Sigmoid colon (tissue), 7 donors: ENCODE results near the gene ACO2. TPM values are rescaled to one million over a fixed set of nuclear protein-coding genes. Genes with fewer than 3 reads are reported as not detected.
A peak's percentile ranks its signal among the peaks of the same experiment; 100 is the strongest.

ENCODE experiments used
- DNase-seq: peaks from one replicate; pipeline ENCODE4 v3.0.0-alpha.2; 2019
- H3K27ac ChIP-seq, 4 donors: fragments of 200-600 bp; sonication (generic); one replicate each; pipeline ENCODE4 v1.5.1; 2016 to 2019; ENCODE audit warnings: mild to moderate bottlenecking in 1 of 4
- H3K27me3 ChIP-seq, 3 donors: fragments of 200-600 bp; sonication (generic); one replicate each; pipeline ENCODE4 v1.5.1; 2019; ENCODE audit warnings: mild to moderate bottlenecking in 1 of 3
- H3K36me3 ChIP-seq, 4 donors: fragments of 200-600 bp; sonication (generic); one replicate each; pipeline ENCODE4 v1.5.1; 2016 to 2019
- H3K4me1 ChIP-seq, 4 donors: fragments of 200-600 bp; sonication (generic); one replicate each; pipeline ENCODE4 v1.5.1; 2017 to 2019
- H3K4me3 ChIP-seq, 4 donors: fragments of 200-600 bp; sonication (generic); one replicate each; pipeline ENCODE4 v1.5.1; 2017 to 2019; ENCODE audit warnings: mild to moderate bottlenecking in 2 of 4, moderate library complexity in 1 of 4
- H3K9me3 ChIP-seq, 4 donors: fragments of 200-600 bp in 3 of 4; sonication (generic) in 3 of 4; one replicate each; pipeline versions ENCODE4 v1.5.1 to v1.6.1; 2013 to 2019
- EP300 ChIP-seq, 4 donors: sonication (generic); formaldehyde crosslinking; IDR thresholded peaks; one replicate each; pipeline ENCODE4 v1.6.1; 2017; ENCODE audit warnings: antibody characterized with exemption in 4 of 4
- POLR2A ChIP-seq, 2 donors: fragments of 450-650 bp; IDR thresholded peaks; one replicate each; pipeline ENCODE4 v1.6.1; 2016; ENCODE audit warnings: antibody characterized with exemption in 2 of 2, mild to moderate bottlenecking in 2 of 2, moderate library complexity in 2 of 2
- POLR2AphosphoS5 ChIP-seq, 4 donors: sonication (generic); formaldehyde crosslinking; IDR thresholded peaks; one replicate each; pipeline ENCODE4 v1.6.1; 2017; ENCODE audit warnings: antibody characterized with exemption in 4 of 4
- WGBS, 2 donors: extraction: QIAGEN DNeasy Blood & Tissue Kit; methylation state at CpG; one replicate each; pipeline ENCODE4 v1.1.7; 2013; 5-methylcytosine and 5-hydroxymethylcytosine counted together
- intact Hi-C: fragments of 100-400 bp; cut with DNase I; formaldehyde crosslinking; loops from one replicate; pipeline ENCODE4 v1.15.1; 2023
- polyA plus RNA-seq, 3 donors: library from polyadenylated mRNA; stranded (reverse); fragments of 200-250 nt; gene quantifications; one replicate each; pipeline ENCODE4 v1.2.3, GENCODE V29; 2013
- total RNA-seq, 4 donors: library from RNA; depleted of rRNA; stranded (reverse); fragments of >200 nt; gene quantifications; one replicate each; pipeline ENCODE4 v1.1.0, GENCODE V29; 2016
- TF ChIP-seq, protein P1 (sequence below), 4 experiments: fragments of 450-650 bp in 3 of 4; fragments of 200-600 bp in 1 of 4; IDR thresholded peaks; one replicate each; pipeline ENCODE4 v1.5.1; 2016 to 2019; ENCODE audit warnings: antibody characterized with exemption in 4 of 4, mild to moderate bottlenecking in 3 of 4, moderate library complexity in 2 of 4
- donor health status: healthy with polysubstance abuse.
- donor health status: Bipolar disorder and iron deficiency.
- donor health status: healthy.

ACO2 gene
- total and polyA plus RNA-seq, 7 donors, result 67.3 to 157 (median 90.3) TPM

DNA sequence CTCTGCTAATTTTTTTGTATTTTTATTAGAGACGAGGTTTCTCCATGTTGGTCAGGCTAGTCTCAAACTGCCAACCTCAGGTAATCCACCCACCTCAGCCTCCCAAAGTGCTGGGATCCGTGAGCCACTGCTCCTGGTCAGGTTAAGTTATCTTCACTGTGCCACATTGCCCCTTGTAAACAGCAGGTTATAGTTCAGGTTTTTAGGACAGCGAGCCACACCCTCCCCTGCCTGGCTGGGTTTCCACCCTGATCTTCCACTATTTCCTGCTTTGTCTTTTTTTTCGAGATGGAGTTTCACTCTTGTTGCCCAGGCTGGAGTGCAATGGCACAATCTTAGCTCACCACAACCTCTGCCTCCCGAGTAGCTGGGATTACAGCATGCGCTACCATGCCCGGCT, 16.1 kb downstream of the ACO2 start:
- TF ChIP-seq POLR2A (IDR thresholded peaks at IDR 0.05), result no peak
- TF ChIP-seq, protein P1, sequence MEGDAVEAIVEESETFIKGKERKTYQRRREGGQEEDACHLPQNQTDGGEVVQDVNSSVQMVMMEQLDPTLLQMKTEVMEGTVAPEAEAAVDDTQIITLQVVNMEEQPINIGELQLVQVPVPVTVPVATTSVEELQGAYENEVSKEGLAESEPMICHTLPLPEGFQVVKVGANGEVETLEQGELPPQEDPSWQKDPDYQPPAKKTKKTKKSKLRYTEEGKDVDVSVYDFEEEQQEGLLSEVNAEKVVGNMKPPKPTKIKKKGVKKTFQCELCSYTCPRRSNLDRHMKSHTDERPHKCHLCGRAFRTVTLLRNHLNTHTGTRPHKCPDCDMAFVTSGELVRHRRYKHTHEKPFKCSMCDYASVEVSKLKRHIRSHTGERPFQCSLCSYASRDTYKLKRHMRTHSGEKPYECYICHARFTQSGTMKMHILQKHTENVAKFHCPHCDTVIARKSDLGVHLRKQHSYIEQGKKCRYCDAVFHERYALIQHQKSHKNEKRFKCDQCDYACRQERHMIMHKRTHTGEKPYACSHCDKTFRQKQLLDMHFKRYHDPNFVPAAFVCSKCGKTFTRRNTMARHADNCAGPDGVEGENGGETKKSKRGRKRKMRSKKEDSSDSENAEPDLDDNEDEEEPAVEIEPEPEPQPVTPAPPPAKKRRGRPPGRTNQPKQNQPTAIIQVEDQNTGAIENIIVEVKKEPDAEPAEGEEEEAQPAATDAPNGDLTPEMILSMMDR (IDR thresholded peaks at IDR 0.05), result no peak
- no peak for TF ChIP-seq EP300 (IDR thresholded peaks at IDR 0.05)
- TF ChIP-seq POLR2AphosphoS5 (IDR thresholded peaks at IDR 0.05), result no peak
- 18 to 63% methylated on average over 7 of the region's 7 CpGs for WGBS, 2 donors

GRCh38 chr22:41487037-41487935, 18.4 kb downstream of the ACO2 start:
- WGBS, 2 donors, result 57 to 81% methylated on average over 8 of the region's 8 CpGs
- Histone ChIP-seq H3K9me3 (no peaks in the 10 kb centered on the region), H3K27ac (peak overlapping the region; percentile 24 to 86 (median 60)), H3K4me3 (no peak overlapping the region), H3K27me3 (no peaks in the 10 kb centered on the region), H3K4me1 (peaks cover 0 to 78% (median 59%) of the 10 kb centered on the region in 4 donors), H3K36me3 (no peaks in the 10 kb centered on the region)
- TF ChIP-seq POLR2A (IDR thresholded peaks at IDR 0.05) (no peak), POLR2AphosphoS5 (IDR thresholded peaks at IDR 0.05) (peak in 2 of 4 donors; percentile 53 to 62), EP300 (IDR thresholded peaks at IDR 0.05) (peak in 1 of 4 donors; percentile 58)
- TF ChIP-seq, protein P1 (IDR thresholded peaks at IDR 0.05), result no peak
- intact Hi-C loops, result no loop called here
- DNase-seq, result no peak

More for the DNA sequence above, 16.1 kb downstream of the ACO2 start:
- H3K27me3 ChIP-seq, result no peaks in the 10 kb centered on the region
- no peaks in the 10 kb centered on the region for H3K36me3 ChIP-seq
- H3K4me3 ChIP-seq, result no peak overlapping the region
- peak overlapping the region in 1 of 4 donors; percentile 86 for H3K27ac ChIP-seq
- intact Hi-C loops, result no loop called here
- H3K9me3 ChIP-seq, result no peaks in the 10 kb centered on the region
- peaks cover 0 to 78% (median 59%) of the 10 kb centered on the region in 4 donors for H3K4me1 ChIP-seq
- DNase-seq, result no peak

- intact Hi-C loops, result no loop called here
- Histone ChIP-seq H3K9me3 (no peaks in the 10 kb centered on the region), H3K4me1 (peaks cover 0 to 78% (median 59%) of the 10 kb centered on the region in 4 donors), H3K27me3 (no peaks in the 10 kb centered on the region), H3K27ac (peak overlapping the region in 2 of 4 donors; percentile 19 to 86), H3K36me3 (no peaks in the 10 kb centered on the region), H3K4me3 (no peak overlapping the region)
- no peak for TF ChIP-seq POLR2A (IDR thresholded peaks at IDR 0.05)
- no peak for TF ChIP-seq EP300 (IDR thresholded peaks at IDR 0.05)
- TF ChIP-seq POLR2AphosphoS5 (IDR thresholded peaks at IDR 0.05), result no peak
- TF ChIP-seq, protein P1 (IDR thresholded peaks at IDR 0.05), result no peak
- DNase-seq, result no peak
- WGBS, 2 donors, result 81 to 91% methylated on average over 4 of the region's 4 CpGs
Observed at GRCh38 chr22:41488076-41488475, 19.2 kb downstream of the ACO2 start.

DNA sequence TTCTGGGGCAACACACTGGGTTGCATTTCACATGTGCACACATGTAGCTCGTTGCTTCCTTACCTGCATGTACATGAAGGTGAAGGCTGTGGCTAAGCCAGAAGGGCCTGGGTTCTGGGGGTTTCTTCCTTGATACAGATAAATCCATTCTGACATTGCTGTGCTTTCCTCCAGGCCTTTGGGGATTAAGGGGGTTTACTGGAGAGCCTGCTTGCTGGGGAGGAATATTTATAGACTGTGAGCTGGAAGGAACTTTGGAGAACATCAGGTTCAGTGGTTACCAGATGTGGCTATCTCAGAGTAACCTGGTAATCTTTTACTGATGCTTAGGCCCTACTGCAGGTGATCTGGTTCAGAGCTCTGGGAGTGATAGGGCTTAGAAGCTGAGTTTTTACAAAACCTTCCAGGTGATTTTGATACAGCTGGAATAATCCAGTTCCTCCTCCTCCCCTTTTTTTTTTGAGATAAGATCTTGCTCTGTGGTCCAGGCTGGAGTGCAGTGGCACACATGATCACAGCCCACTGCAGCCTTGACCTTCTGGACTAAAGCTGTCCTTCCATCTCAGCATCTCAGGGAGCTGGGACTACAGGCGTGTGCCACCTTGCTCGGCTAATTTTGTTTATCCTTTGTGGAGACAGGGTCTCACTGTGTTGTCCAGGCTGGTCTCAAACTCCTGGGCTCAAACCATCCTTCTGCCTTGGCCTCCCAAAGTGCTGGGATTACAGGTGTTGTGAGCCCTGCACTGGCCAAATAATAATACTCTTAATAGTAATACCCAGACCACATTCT, 19.9 kb downstream of the ACO2 start:
- peak overlapping the region in 2 of 4 donors; percentile 19 to 86 for H3K27ac ChIP-seq
- no peaks in the 10 kb centered on the region for H3K36me3 ChIP-seq
- H3K4me3 ChIP-seq, result no peak overlapping the region
- H3K27me3 ChIP-seq, result no peaks in the 10 kb centered on the region
- DNase-seq, result no peak
- H3K9me3 ChIP-seq, result no peaks in the 10 kb centered on the region
- TF ChIP-seq POLR2AphosphoS5 (IDR thresholded peaks at IDR 0.05) (no peak), EP300 (IDR thresholded peaks at IDR 0.05) (no peak), POLR2A (IDR thresholded peaks at IDR 0.05) (no peak)
- TF ChIP-seq, protein P1 (IDR thresholded peaks at IDR 0.05), result no peak
- intact Hi-C loops, result no loop called here
- peaks cover 0 to 78% (median 59%) of the 10 kb centered on the region in 4 donors for H3K4me1 ChIP-seq
- WGBS, 2 donors, result 66 to 87% methylated on average over 3 of the region's 3 CpGs
